Caco-2 (cell line): ENCODE data around the gene SCN9A. TPM values are rescaled to one million over a fixed set of nuclear protein-coding genes. Genes with fewer than 3 reads are reported as not detected.
A peak's percentile ranks its signal among the peaks of the same experiment; 100 is the strongest.

Source experiments
- BruUV-seq: library from RNA; stranded (reverse); fragments of 400-500 nt; replicated peaks from 2 replicates; lab custom pipeline; 2021; lab: Mats Ljungman, UMichigan
- CTCF ChIA-PET: fragments of 300-600 bp; sonication (Branson Sonifier 250); formaldehyde crosslinking; loops from one replicate; lab custom pipeline; 2022; ENCODE audit warnings: antibody characterized with exemption; lab: Charles Lee
- POLR2A ChIA-PET: fragments of 300-600 bp; sonication (Branson Sonifier 250); formaldehyde crosslinking; loops from one replicate; lab custom pipeline; 2022; ENCODE audit warnings: antibody characterized with exemption; lab: Charles Lee
- DNase-seq, 2 experiments: peaks; one replicate each; pipeline versions ENCODE4 v3.0.0 to v3.0.0-alpha.2; 2020 to 2022
- H3K27me3 ChIP-seq: replicated peaks from 2 replicates; pipeline ENCODE4 v1.6.0; 2011; ENCODE audit warnings: low read length; ENCODE audit not compliant: control insufficient read depth, insufficient read depth
- H3K36me3 ChIP-seq: 2 replicates; pipeline ENCODE4 v1.5.1; 2011; ENCODE audit warnings: low read length; ENCODE audit not compliant: control insufficient read depth, insufficient read depth
- H3K4me1 ChIP-seq: fragments of 250-450 bp; sonication (Bioruptor Pico); 2 replicates; pipeline ENCODE4 v1.5.1; 2020; ENCODE audit warnings: mild to moderate bottlenecking
- H3K4me3 ChIP-seq: 2 replicates; pipeline ENCODE4 v1.5.1; 2011; ENCODE audit warnings: low read depth, mild to moderate bottlenecking, control low read depth, low read length
- H3K9me3 ChIP-seq: fragments of 250-450 bp; sonication (Bioruptor Pico); 2 replicates; pipeline ENCODE4 v1.5.1; 2020; ENCODE audit warnings: mild to moderate bottlenecking, moderate library complexity
- H3K27ac Mint-ChIP-seq: one replicate; pipeline ENCODE4 v1.8.0; 2022; ENCODE audit warnings: mixed read lengths; ENCODE audit not compliant: unreplicated experiment
- H3K27me3 Mint-ChIP-seq: one replicate; pipeline ENCODE4 v1.8.0; 2022; ENCODE audit warnings: mixed read lengths; ENCODE audit not compliant: insufficient read depth, unreplicated experiment
- H3K36me3 Mint-ChIP-seq: one replicate; pipeline ENCODE4 v1.8.0; 2022; ENCODE audit warnings: mild to moderate bottlenecking, mixed read lengths; ENCODE audit not compliant: insufficient read depth, unreplicated experiment
- H3K4me1 Mint-ChIP-seq: one replicate; pipeline ENCODE4 v1.8.0; 2022; ENCODE audit warnings: low read depth, mixed read lengths; ENCODE audit not compliant: unreplicated experiment
- H3K4me3 Mint-ChIP-seq: one replicate; pipeline ENCODE4 v1.8.0; 2022; ENCODE audit warnings: mild to moderate bottlenecking, moderate library complexity, mixed read lengths; ENCODE audit not compliant: unreplicated experiment
- H3K9me3 Mint-ChIP-seq: one replicate; pipeline ENCODE4 v1.8.0; 2022; ENCODE audit warnings: mixed read lengths; ENCODE audit not compliant: unreplicated experiment
- CTCF ChIP-seq, 2 experiments: fragments of 200-600 bp in 1 of 2; IDR thresholded peaks; 1 replicate in 1 of 2; 2 replicates in 1 of 2; pipeline versions ENCODE4 v1.5.1 to v1.8.0; 2011 to 2022; ENCODE audit warnings: antibody characterized with exemption in 1 of 2, control low read depth in 1 of 2, inconsistent platforms in 1 of 2, low read depth in 1 of 2, low read length in 1 of 2, mild to moderate bottlenecking in 1 of 2, moderate library complexity in 1 of 2; ENCODE audit not compliant: insufficient read depth in 1 of 2, severe bottlenecking in 1 of 2, unreplicated experiment in 1 of 2
- intact Hi-C: fragments of 100-400 bp; cut with micrococcal nuclease; formaldehyde crosslinking; loops from one replicate; pipeline ENCODE4 v1.10.0; 2022; ENCODE audit not compliant: unreplicated experiment
- total RNA-seq: library from RNA; stranded (reverse); gene quantifications from 2 replicates; pipeline ENCODE4 v1.2.3, GENCODE V29; 2022

SCN9A gene
- total RNA-seq, 1 experiment from 2014 or later: 18.5 TPM

DNA sequence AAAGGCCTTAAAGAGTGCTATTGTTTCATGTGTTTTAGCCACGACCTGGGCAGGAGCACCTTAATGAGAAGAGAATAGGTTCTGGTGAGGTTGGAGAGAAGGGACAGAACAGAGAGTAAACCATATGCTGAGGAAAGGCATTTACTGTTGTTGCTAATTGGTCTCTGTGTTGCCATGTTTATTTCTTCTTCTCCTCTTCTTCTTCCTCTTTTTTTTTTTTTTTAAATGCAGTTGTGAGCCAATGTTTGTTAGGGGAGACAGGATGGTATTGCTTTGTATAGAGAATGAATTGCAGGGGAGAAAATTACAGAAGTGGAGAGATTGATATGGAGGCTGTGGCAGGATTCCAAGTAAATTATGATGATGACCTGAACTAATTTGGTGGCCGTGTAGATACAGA lies 2.6 kb downstream of the SCN9A start:
- TF ChIP-seq CTCF (IDR thresholded peaks at IDR 0.05; ENCODE audit: insufficient read depth in 1 of 2, low read depth in 1 of 2, low read length in 1 of 2, severe bottlenecking in 1 of 2, unreplicated experiment in 1 of 2): no peak

DNA sequence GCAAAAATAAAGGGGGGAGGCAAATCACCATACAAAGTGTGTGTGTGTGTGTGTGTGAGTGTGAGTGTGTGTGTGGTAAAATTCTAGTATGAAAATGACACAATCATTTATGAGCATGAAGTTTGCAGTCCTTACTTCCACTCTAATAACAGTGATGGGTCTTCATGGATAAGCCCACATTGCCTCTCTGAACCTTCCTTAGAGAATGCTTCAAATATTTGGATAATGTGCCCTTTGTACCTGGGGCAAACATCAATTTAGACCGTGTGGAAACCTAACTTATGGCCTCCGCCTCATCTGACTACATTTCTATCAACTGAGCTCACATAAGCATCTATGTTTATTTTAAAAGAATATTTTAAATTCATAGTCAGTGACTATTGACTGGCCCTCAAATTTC lies 3.7 kb downstream of the SCN9A start:
- Mint-ChIP-seq H3K4me1 (peaks cover 18% of the 10 kb centered on the region), H3K9me3 (no peaks in the 10 kb centered on the region), H3K27ac (no peak overlapping the region), H3K27me3 (no peaks in the 10 kb centered on the region), H3K36me3 (no peaks in the 10 kb centered on the region), H3K4me3 (peak overlapping the region; percentile 33)
- peak in 1 of 2 experiments; percentile 59 for DNase-seq
- no TSS peak for BruUV-seq
- H3K4me1 ChIP-seq: peaks cover 30% of the 10 kb centered on the region; the same call in 1 of the 2 replicates
- no peaks in the 10 kb centered on the region for H3K9me3 ChIP-seq
- no peaks in the 10 kb centered on the region for H3K36me3 ChIP-seq
- no peak for TF ChIP-seq CTCF (IDR thresholded peaks at IDR 0.05; ENCODE audit: insufficient read depth in 1 of 2, low read depth in 1 of 2, low read length in 1 of 2, severe bottlenecking in 1 of 2, unreplicated experiment in 1 of 2)
- ChIA-PET POLR2A (no interaction called here), CTCF (no interaction called here)
- H3K27me3 ChIP-seq: no peaks in the 10 kb centered on the region; the same call in 1 of the 2 replicates
- no peak overlapping the region for H3K4me3 ChIP-seq
- intact Hi-C loops: no loop called here

More for the DNA sequence above, 2.6 kb downstream of the SCN9A start:
- Mint-ChIP-seq H3K27me3 (no peaks in the 10 kb centered on the region), H3K4me1 (peaks cover 18% of the 10 kb centered on the region), H3K36me3 (no peaks in the 10 kb centered on the region), H3K9me3 (no peaks in the 10 kb centered on the region), H3K4me3 (peak overlapping the region; percentile 3), H3K27ac (peak overlapping the region; percentile 31)
- H3K9me3 ChIP-seq: no peaks in the 10 kb centered on the region
- no peak overlapping the region for H3K4me3 ChIP-seq
- ChIA-PET POLR2A (no interaction called here), CTCF (no interaction called here)
- intact Hi-C loops: no loop called here
- H3K36me3 ChIP-seq: no peaks in the 10 kb centered on the region
- DNase-seq: no peak
- peaks cover 30% of the 10 kb centered on the region; the same call in 1 of the 2 replicates for H3K4me1 ChIP-seq
- no TSS peak for BruUV-seq
- no peaks in the 10 kb centered on the region; the same call in 1 of the 2 replicates for H3K27me3 ChIP-seq

- Histone ChIP-seq H3K4me3 (no peak overlapping the region), H3K36me3 (no peaks in the 10 kb centered on the region), H3K27me3 (no peaks in the 10 kb centered on the region), H3K4me1 (peaks cover 7% of the 10 kb centered on the region; the same call in 1 of the 2 replicates), H3K9me3 (no peaks in the 10 kb centered on the region)
- ChIA-PET POLR2A (no interaction called here), CTCF (no interaction called here)
- Mint-ChIP-seq H3K9me3 (no peaks in the 10 kb centered on the region), H3K36me3 (no peaks in the 10 kb centered on the region), H3K27me3 (no peaks in the 10 kb centered on the region), H3K4me3 (no peak overlapping the region), H3K27ac (no peak overlapping the region), H3K4me1 (peaks cover 6% of the 10 kb centered on the region)
- no peak for DNase-seq
- no peak for TF ChIP-seq CTCF (IDR thresholded peaks at IDR 0.05; ENCODE audit: insufficient read depth in 1 of 2, low read depth in 1 of 2, low read length in 1 of 2, severe bottlenecking in 1 of 2, unreplicated experiment in 1 of 2)
- intact Hi-C loops: no loop called here
- no TSS peak for BruUV-seq
Observed at GRCh38 chr2:166365803-166366420, 9.8 kb downstream of the SCN9A start.
